HEK293 (cell line): ENCODE measurements around the gene NCOA7.

Experiments used
- CTCF ChIA-PET: fragments of 350-600 bp; formaldehyde crosslinking; extraction: SDS; loops from one replicate; lab custom pipeline; 2021; ENCODE audit warnings: antibody characterized with exemption; lab: Yijun Ruan, JAX
- POLR2A ChIA-PET: fragments of 300-600 bp; formaldehyde crosslinking; extraction: SDS; loops from one replicate; lab custom pipeline; 2020; ENCODE audit warnings: antibody characterized with exemption, inconsistent platforms; lab: Yijun Ruan, JAX
- H3K27ac ChIP-seq: fragments of 200-500 bp; sonication (Bioruptor generic); 2 replicates; pipeline ENCODE4 v1.5.1; 2014; ENCODE audit warnings: low read depth, low read length, control low read depth, inconsistent platforms; ENCODE audit errors: extremely low read depth
- H3K36me3 ChIP-seq, 2 experiments: fragments of 200-500 bp in 1 of 2; sonication (Bioruptor generic) in 1 of 2; 1 replicate in 1 of 2; 2 replicates in 1 of 2; pipeline ENCODE4 v1.5.1; 2014 to 2017; ENCODE audit warnings: inconsistent platforms in 2 of 2, low read length in 2 of 2; ENCODE audit not compliant: control insufficient read depth in 2 of 2, insufficient read depth in 1 of 2
- H3K4me1 ChIP-seq: fragments of 200-500 bp; sonication (Bioruptor generic); 2 replicates; pipeline ENCODE4 v1.5.1; 2014; ENCODE audit warnings: mild to moderate bottlenecking, low read length, inconsistent platforms; ENCODE audit not compliant: control insufficient read depth, insufficient read depth
- H3K4me3 ChIP-seq: 2 replicates; pipeline ENCODE4 v1.5.1; 2011; ENCODE audit warnings: low read depth, mild to moderate bottlenecking, control low read depth, low read length, moderate library complexity
- H3K9me3 ChIP-seq: fragments of 200-500 bp; sonication (Bioruptor generic); 2 replicates; pipeline ENCODE4 v1.5.1; 2014; ENCODE audit warnings: low read depth, low read length, inconsistent platforms; ENCODE audit not compliant: control insufficient read depth, insufficient read depth
- BCL11B ChIP-seq: fragments of 450-650 bp; formaldehyde crosslinking; IDR thresholded peaks from 2 replicates; pipeline ENCODE4 v1.5.1; 2016; ENCODE audit warnings: low read depth, missing biosample characterization, missing genetic modification characterization
- GLI4 ChIP-seq: fragments of 450-650 bp; formaldehyde crosslinking; IDR thresholded peaks from 2 replicates; pipeline ENCODE4 v1.5.1; 2016; ENCODE audit warnings: missing biosample characterization, missing genetic modification characterization
- GLIS1 ChIP-seq: fragments of 450-650 bp; formaldehyde crosslinking; IDR thresholded peaks from 2 replicates; pipeline ENCODE4 v1.5.1; 2016; ENCODE audit warnings: missing biosample characterization, missing genetic modification characterization
- KLF10 ChIP-seq: fragments of 450-650 bp; IDR thresholded peaks from 2 replicates; pipeline ENCODE4 v1.5.1; 2018; ENCODE audit warnings: missing biosample characterization, mild to moderate bottlenecking, missing genetic modification characterization
- KLF7 ChIP-seq: fragments of 450-650 bp; formaldehyde crosslinking; IDR thresholded peaks from 2 replicates; pipeline ENCODE4 v1.5.1; 2016; ENCODE audit warnings: missing biosample characterization, missing genetic modification characterization, borderline replicate concordance
- PRDM1 ChIP-seq: fragments of 450-650 bp; formaldehyde crosslinking; IDR thresholded peaks from 2 replicates; pipeline ENCODE4; 2016; ENCODE audit warnings: missing biosample characterization, missing genetic modification characterization
- TCF7L2 ChIP-seq: IDR thresholded peaks from 2 replicates; pipeline ENCODE4 v1.6.1; 2011; ENCODE audit warnings: low read depth, mild to moderate bottlenecking, inconsistent platforms, low read length, moderate library complexity, borderline replicate concordance
- TRIM28 ChIP-seq: IDR thresholded peaks from 2 replicates; pipeline ENCODE4 v1.6.1; 2011; ENCODE audit warnings: low read length, control low read depth, borderline replicate concordance
- ZBTB20 ChIP-seq: fragments of 450-650 bp; formaldehyde crosslinking; IDR thresholded peaks from 2 replicates; pipeline ENCODE4 v1.5.1; 2016; ENCODE audit warnings: missing biosample characterization, missing genetic modification characterization
- ZBTB49 ChIP-seq: fragments of 450-650 bp; formaldehyde crosslinking; IDR thresholded peaks from 2 replicates; pipeline ENCODE4 v1.5.1; 2016; ENCODE audit warnings: missing biosample characterization, missing genetic modification characterization, low read depth
- ZBTB6 ChIP-seq: fragments of 450-650 bp; formaldehyde crosslinking; IDR thresholded peaks from 2 replicates; pipeline ENCODE4 v1.5.1; 2017; ENCODE audit warnings: missing biosample characterization, missing genetic modification characterization
- ZBTB8A ChIP-seq: fragments of 450-650 bp; formaldehyde crosslinking; IDR thresholded peaks from 2 replicates; pipeline ENCODE4 v1.5.1; 2016; ENCODE audit warnings: missing biosample characterization, missing genetic modification characterization
- ZFP37 ChIP-seq: fragments of 450-650 bp; formaldehyde crosslinking; IDR thresholded peaks from 2 replicates; pipeline ENCODE4 v1.5.1; 2016; ENCODE audit warnings: missing biosample characterization, missing genetic modification characterization
- ZNF138 ChIP-seq: fragments of 450-650 bp; formaldehyde crosslinking; IDR thresholded peaks from 2 replicates; pipeline ENCODE4 v1.5.1; 2016; ENCODE audit warnings: missing biosample characterization, missing genetic modification characterization, borderline replicate concordance
- ZNF155 ChIP-seq: fragments of 450-650 bp; formaldehyde crosslinking; IDR thresholded peaks from 2 replicates; pipeline ENCODE4 v1.5.1; 2016; ENCODE audit warnings: missing biosample characterization, missing genetic modification characterization
- ZNF184 ChIP-seq: fragments of 450-650 bp; IDR thresholded peaks from 2 replicates; pipeline ENCODE4 v1.5.1; 2018; ENCODE audit warnings: missing biosample characterization, mild to moderate bottlenecking, missing genetic modification characterization
- ZNF274 ChIP-seq, 2 experiments: fragments of 200-500 bp in 1 of 2; fragments of 450-650 bp in 1 of 2; sonication (Bioruptor generic) in 1 of 2; formaldehyde crosslinking in 1 of 2; IDR thresholded peaks; 2 replicates each; pipeline versions ENCODE4 v1.5.1 to v1.6.1; 2014 to 2016; ENCODE audit warnings: borderline replicate concordance in 1 of 2, inconsistent platforms in 1 of 2, low read length in 1 of 2, missing biosample characterization in 1 of 2, missing genetic modification characterization in 1 of 2
- ZNF280C ChIP-seq: fragments of 450-650 bp; formaldehyde crosslinking; IDR thresholded peaks from 2 replicates; pipeline ENCODE4 v1.5.1; 2016; ENCODE audit warnings: missing biosample characterization, missing genetic modification characterization
- ZNF311 ChIP-seq: fragments of 450-650 bp; formaldehyde crosslinking; IDR thresholded peaks from 2 replicates; pipeline ENCODE4 v1.5.1; 2017; ENCODE audit warnings: missing biosample characterization, missing genetic modification characterization, borderline replicate concordance
- ZNF391 ChIP-seq: fragments of 450-650 bp; formaldehyde crosslinking; IDR thresholded peaks from 2 replicates; pipeline ENCODE4 v1.5.1; 2016; ENCODE audit warnings: low read depth, missing biosample characterization, missing genetic modification characterization, borderline replicate concordance
- ZNF433 ChIP-seq: fragments of 450-650 bp; formaldehyde crosslinking; IDR thresholded peaks from 2 replicates; pipeline ENCODE4 v1.5.1; 2016; ENCODE audit warnings: missing biosample characterization, missing genetic modification characterization, low read depth
- ZNF514 ChIP-seq: fragments of 450-650 bp; formaldehyde crosslinking; IDR thresholded peaks from 2 replicates; pipeline ENCODE4 v1.5.1; 2016; ENCODE audit warnings: missing biosample characterization, missing genetic modification characterization
- ZNF530 ChIP-seq: fragments of 450-650 bp; formaldehyde crosslinking; IDR thresholded peaks from 2 replicates; pipeline ENCODE4 v1.5.1; 2016; ENCODE audit warnings: low read depth, missing biosample characterization, missing genetic modification characterization
- ZNF561 ChIP-seq: fragments of 450-650 bp; IDR thresholded peaks from 2 replicates; pipeline ENCODE4 v1.5.1; 2018; ENCODE audit warnings: missing biosample characterization, missing genetic modification characterization, borderline replicate concordance
- ZNF639 ChIP-seq: fragments of 450-650 bp; formaldehyde crosslinking; IDR thresholded peaks from 2 replicates; pipeline ENCODE4 v1.5.1; 2016; ENCODE audit warnings: missing biosample characterization, missing genetic modification characterization
- ZNF658 ChIP-seq: fragments of 450-650 bp; formaldehyde crosslinking; IDR thresholded peaks from 2 replicates; pipeline ENCODE4; 2016; ENCODE audit warnings: missing biosample characterization, missing genetic modification characterization
- ZNF791 ChIP-seq: fragments of 450-650 bp; formaldehyde crosslinking; IDR thresholded peaks from 2 replicates; pipeline ENCODE4 v1.5.1; 2016; ENCODE audit warnings: missing biosample characterization, missing genetic modification characterization
- TF ChIP-seq, protein P1 (sequence below): fragments of 450-650 bp; formaldehyde crosslinking; IDR thresholded peaks from 2 replicates; pipeline ENCODE4 v1.5.1; 2016; ENCODE audit warnings: missing biosample characterization, missing genetic modification characterization

Gene NCOA7

GRCh38 chr6:125748406-125749172, 42.2 kb upstream of the NCOA7 start:
- ChIA-PET CTCF (interaction anchor here (0.7 to 1.6 kb wide), 6 partner anchors 19 to 438 kb away, joined by 3 to 7 read pairs (median 4); no protein-coding TSS in a partner anchor), POLR2A (interaction anchor here (0.6 to 2.3 kb wide), 8 partner anchors 15 to 385 kb away, joined by 3 to 5 read pairs (median 3); partner anchors contain the start of gene TRMT11)
- Histone ChIP-seq H3K4me3 (peak overlapping the region; percentile 60), H3K27ac (peak overlapping the region; percentile 93), H3K9me3 (no peaks in the 10 kb centered on the region), H3K4me1 (peaks cover 8% of the 10 kb centered on the region), H3K36me3 (peaks cover 0 to 11% of the 10 kb centered on the region in 2 experiments; a peak in 1 of 3 replicates)
- TF ChIP-seq ZBTB49 (tag by site-specific recombination): no peak
- TF ChIP-seq ZNF280C (tag by site-specific recombination): no peak
- no peak for TF ChIP-seq PRDM1
- TF ChIP-seq ZNF184 (tag by site-specific recombination): 0 out of 2 replicates have a peak, but pooled peaks have one; percentile 2
- 0 out of 2 replicates have a peak, but pooled peaks have one; percentile 31 for TF ChIP-seq ZNF639 (tag by site-specific recombination)
- no peak for TF ChIP-seq KLF10 (tag by site-specific recombination)
- 0 out of 2 replicates have a peak, but pooled peaks have one; percentile 13 for TF ChIP-seq ZBTB6 (tag by site-specific recombination)
- no peak for TF ChIP-seq ZNF514 (tag by site-specific recombination)
- no peak for TF ChIP-seq ZNF433 (tag by site-specific recombination)
- peak; percentile 22; the same call in 1 of the 2 replicates for TF ChIP-seq ZNF561 (tag by site-specific recombination)
- no peak for TF ChIP-seq ZNF138
- no peak for TF ChIP-seq ZNF530 (tag by site-specific recombination)
- TF ChIP-seq ZNF658 (tag by site-specific recombination): no peak
- 0 out of 2 replicates have a peak, but pooled peaks have one; percentile 12 for TF ChIP-seq ZFP37
- TF ChIP-seq TRIM28: no peak
- 0 out of 2 replicates have a peak, but pooled peaks have one; percentile 10 for TF ChIP-seq ZBTB20 (tag by site-specific recombination)
- no peak for TF ChIP-seq KLF7
- TF ChIP-seq, protein P1, sequence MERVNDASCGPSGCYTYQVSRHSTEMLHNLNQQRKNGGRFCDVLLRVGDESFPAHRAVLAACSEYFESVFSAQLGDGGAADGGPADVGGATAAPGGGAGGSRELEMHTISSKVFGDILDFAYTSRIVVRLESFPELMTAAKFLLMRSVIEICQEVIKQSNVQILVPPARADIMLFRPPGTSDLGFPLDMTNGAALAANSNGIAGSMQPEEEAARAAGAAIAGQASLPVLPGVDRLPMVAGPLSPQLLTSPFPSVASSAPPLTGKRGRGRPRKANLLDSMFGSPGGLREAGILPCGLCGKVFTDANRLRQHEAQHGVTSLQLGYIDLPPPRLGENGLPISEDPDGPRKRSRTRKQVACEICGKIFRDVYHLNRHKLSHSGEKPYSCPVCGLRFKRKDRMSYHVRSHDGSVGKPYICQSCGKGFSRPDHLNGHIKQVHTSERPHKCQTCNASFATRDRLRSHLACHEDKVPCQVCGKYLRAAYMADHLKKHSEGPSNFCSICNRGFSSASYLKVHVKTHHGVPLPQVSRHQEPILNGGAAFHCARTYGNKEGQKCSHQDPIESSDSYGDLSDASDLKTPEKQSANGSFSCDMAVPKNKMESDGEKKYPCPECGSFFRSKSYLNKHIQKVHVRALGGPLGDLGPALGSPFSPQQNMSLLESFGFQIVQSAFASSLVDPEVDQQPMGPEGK: 0 out of 2 replicates have a peak, but pooled peaks have one; percentile 0
- no peak for TF ChIP-seq ZNF791 (tag by site-specific recombination)
- peak; percentile 75 for TF ChIP-seq ZBTB8A (tag by site-specific recombination)
- TF ChIP-seq ZNF311 (tag by site-specific recombination): no peak
- TF ChIP-seq ZNF274 (IDR thresholded peaks at IDR 0.05; ENCODE audit: low read length): no peak
- no peak for TF ChIP-seq ZNF274 (tag by site-specific recombination; IDR thresholded peaks at IDR 0.05; ENCODE audit: borderline replicate concordance)
- TF ChIP-seq BCL11B: 0 out of 2 replicates have a peak, but pooled peaks have one; percentile 12
- peak; percentile 17; the same call in 1 of the 2 replicates for TF ChIP-seq GLIS1
- TF ChIP-seq TCF7L2: no peak
- TF ChIP-seq ZNF391 (tag by site-specific recombination): no peak
- TF ChIP-seq GLI4 (tag by site-specific recombination): no peak
- TF ChIP-seq ZNF155 (tag by site-specific recombination): no peak
